H1 (cell line): ENCODE measurements around the gene KLHL7.

Source experiments
- ATF2 ChIP-seq: IDR thresholded peaks from 2 replicates; pipeline ENCODE4 v1.6.1; 2012; ENCODE audit warnings: low read length, inconsistent platforms
- CREB1 ChIP-seq: IDR thresholded peaks from 2 replicates; pipeline ENCODE4 v1.6.1; 2012; ENCODE audit warnings: inconsistent platforms
- CTCF ChIP-seq, 3 experiments: IDR thresholded peaks; 1 replicate in 2 of 3; 2 replicates in 1 of 3; pipeline versions ENCODE4 v1.5.1 to v1.6.1; 2011; ENCODE audit warnings: low read length in 3 of 3, mild to moderate bottlenecking in 3 of 3, inconsistent platforms in 2 of 3, low read depth in 1 of 3, moderate library complexity in 1 of 3; ENCODE audit not compliant: insufficient read depth in 1 of 3; ENCODE audit errors: control extremely low read depth in 1 of 3
- KDM1A ChIP-seq: fragments of 200-600, 300-600 bp; sonication (generic); IDR thresholded peaks from 2 replicates; pipeline ENCODE4 v1.7.1; 2016; ENCODE audit warnings: mild to moderate bottlenecking, low read length, borderline replicate concordance
- NANOG ChIP-seq: IDR thresholded peaks from 2 replicates; pipeline ENCODE4 v1.6.1; 2011; ENCODE audit warnings: low read length, low read depth, mild to moderate bottlenecking, inconsistent platforms; ENCODE audit not compliant: insufficient read depth, poor library complexity, severe bottlenecking
- PHF8 ChIP-seq: fragments of 200-600 bp; sonication (generic); conservative IDR thresholded peaks from 2 replicates; pipeline ENCODE4 v1.7.1; 2012; ENCODE audit warnings: low read depth, mild to moderate bottlenecking, inconsistent platforms, low read length, moderate library complexity
- RAD21 ChIP-seq, 2 experiments: IDR thresholded peaks in 1 of 2; conservative IDR thresholded peaks in 1 of 2; 2 replicates each; pipeline ENCODE4 v1.6.1; 2011; ENCODE audit warnings: low read depth in 2 of 2, low read length in 2 of 2, improper control_type of control experiment in 1 of 2, inconsistent platforms in 1 of 2, mild to moderate bottlenecking in 1 of 2, moderate library complexity in 1 of 2
- RXRA ChIP-seq: IDR thresholded peaks from 2 replicates; pipeline ENCODE4 v1.6.1; 2011; ENCODE audit warnings: low read depth, mild to moderate bottlenecking, low read length, moderate library complexity; ENCODE audit not compliant: insufficient read depth
- SP1 ChIP-seq: IDR thresholded peaks from 2 replicates; pipeline ENCODE4 v1.6.1; 2011; ENCODE audit warnings: low read depth, low read length
- YY1 ChIP-seq: IDR thresholded peaks from 2 replicates; pipeline ENCODE4 v1.6.1; 2011; ENCODE audit warnings: low read depth, mild to moderate bottlenecking, low read length

- TF ChIP-seq CTCF (IDR thresholded peaks at IDR 0.05; ENCODE audit: control extremely low read depth in 1 of 3, insufficient read depth in 1 of 3, low read depth in 1 of 3, low read length in 3 of 3) (no peak), RAD21 (IDR thresholded peaks at IDR 0.05 in 1 of 2, conservative IDR thresholded peaks at IDR 0.05 in 1 of 2; ENCODE audit: low read depth in 2 of 2, low read length in 2 of 2) (no peak), NANOG (no peak), PHF8 (no peak), KDM1A (no peak), RXRA (no peak), CREB1 (no peak), ATF2 (no peak), SP1 (no peak), YY1 (no peak)
Measured at GRCh38 chr7:23196306-23196705, 90.7 kb downstream of the KLHL7 start.
